Ishikawa (cell line): ENCODE results near the gene FGF12.
A peak's percentile ranks its signal among the peaks of the same experiment; 100 is the strongest.

Source experiments
- CEBPB ChIP-seq: IDR thresholded peaks from 2 replicates; pipeline ENCODE4 v1.6.1; 2012
- CREB1 ChIP-seq: IDR thresholded peaks from 2 replicates; pipeline ENCODE4 v1.6.1; 2012; ENCODE audit warnings: low read depth
- EGR1 ChIP-seq: IDR thresholded peaks from 2 replicates; pipeline ENCODE4 v1.6.1; 2012
- EP300 ChIP-seq: IDR thresholded peaks from 2 replicates; pipeline ENCODE4 v1.6.1; 2012; ENCODE audit warnings: borderline replicate concordance
- FOXM1 ChIP-seq: IDR thresholded peaks from 2 replicates; pipeline ENCODE4 v1.6.1; 2012; ENCODE audit warnings: low read depth, borderline replicate concordance
- NFIC ChIP-seq: IDR thresholded peaks from 2 replicates; pipeline ENCODE4 v1.6.1; 2012
- RAD21 ChIP-seq: IDR thresholded peaks from 2 replicates; pipeline ENCODE4 v1.6.1; 2012; ENCODE audit warnings: low read depth
- TAF1 ChIP-seq: IDR thresholded peaks from 2 replicates; pipeline ENCODE4 v1.6.1; 2012; ENCODE audit warnings: low read depth, mild to moderate bottlenecking
- TCF12 ChIP-seq: IDR thresholded peaks from 2 replicates; pipeline ENCODE4 v1.6.1; 2012; ENCODE audit warnings: low read depth
- TEAD4 ChIP-seq: IDR thresholded peaks from 2 replicates; pipeline ENCODE4 v1.6.1; 2012
- YY1 ChIP-seq: IDR thresholded peaks from 2 replicates; pipeline ENCODE4 v1.6.1; 2012; ENCODE audit warnings: low read depth
- ZBTB7A ChIP-seq: IDR thresholded peaks from 2 replicates; pipeline ENCODE4 v1.6.1; 2012; ENCODE audit warnings: low read depth
- TF ChIP-seq, protein P1 (sequence below): IDR thresholded peaks from 2 replicates; pipeline ENCODE4 v1.6.1; 2012
- TF ChIP-seq, protein P2 (sequence below): IDR thresholded peaks from 2 replicates; pipeline ENCODE4 v1.6.1; 2012
- TF ChIP-seq, protein P3 (sequence below): IDR thresholded peaks from 2 replicates; pipeline ENCODE4 v1.6.1; 2012; ENCODE audit warnings: low read depth, mild to moderate bottlenecking

Gene FGF12

DNA sequence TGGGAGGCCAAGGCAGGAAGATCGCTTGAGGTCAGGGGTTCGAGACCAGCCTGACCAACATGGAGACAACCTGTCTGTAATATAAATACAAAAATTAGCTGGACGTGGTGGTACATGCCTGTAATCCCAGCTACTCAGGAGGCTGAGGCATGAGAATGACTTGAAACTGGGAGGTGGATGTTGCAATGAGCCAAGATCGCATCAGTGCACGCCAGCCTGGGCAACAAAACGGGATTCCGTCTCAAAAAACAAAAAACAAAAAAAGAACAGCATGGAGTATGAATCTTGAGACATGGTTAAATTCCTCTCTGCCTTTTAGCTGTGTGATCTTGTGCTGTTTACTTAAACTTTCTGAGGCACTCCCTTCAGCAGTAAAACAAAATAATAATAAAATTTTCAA, 244.9 kb downstream of the FGF12 start:
- TF ChIP-seq, protein P1, sequence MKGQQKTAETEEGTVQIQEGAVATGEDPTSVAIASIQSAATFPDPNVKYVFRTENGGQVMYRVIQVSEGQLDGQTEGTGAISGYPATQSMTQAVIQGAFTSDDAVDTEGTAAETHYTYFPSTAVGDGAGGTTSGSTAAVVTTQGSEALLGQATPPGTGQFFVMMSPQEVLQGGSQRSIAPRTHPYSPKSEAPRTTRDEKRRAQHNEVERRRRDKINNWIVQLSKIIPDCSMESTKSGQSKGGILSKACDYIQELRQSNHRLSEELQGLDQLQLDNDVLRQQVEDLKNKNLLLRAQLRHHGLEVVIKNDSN, result no peak
- TF ChIP-seq FOXM1, result no peak
- TF ChIP-seq, protein P2, sequence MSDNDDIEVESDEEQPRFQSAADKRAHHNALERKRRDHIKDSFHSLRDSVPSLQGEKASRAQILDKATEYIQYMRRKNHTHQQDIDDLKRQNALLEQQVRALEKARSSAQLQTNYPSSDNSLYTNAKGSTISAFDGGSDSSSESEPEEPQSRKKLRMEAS, result no peak
- TF ChIP-seq EGR1, result no peak
- TF ChIP-seq, protein P3, sequence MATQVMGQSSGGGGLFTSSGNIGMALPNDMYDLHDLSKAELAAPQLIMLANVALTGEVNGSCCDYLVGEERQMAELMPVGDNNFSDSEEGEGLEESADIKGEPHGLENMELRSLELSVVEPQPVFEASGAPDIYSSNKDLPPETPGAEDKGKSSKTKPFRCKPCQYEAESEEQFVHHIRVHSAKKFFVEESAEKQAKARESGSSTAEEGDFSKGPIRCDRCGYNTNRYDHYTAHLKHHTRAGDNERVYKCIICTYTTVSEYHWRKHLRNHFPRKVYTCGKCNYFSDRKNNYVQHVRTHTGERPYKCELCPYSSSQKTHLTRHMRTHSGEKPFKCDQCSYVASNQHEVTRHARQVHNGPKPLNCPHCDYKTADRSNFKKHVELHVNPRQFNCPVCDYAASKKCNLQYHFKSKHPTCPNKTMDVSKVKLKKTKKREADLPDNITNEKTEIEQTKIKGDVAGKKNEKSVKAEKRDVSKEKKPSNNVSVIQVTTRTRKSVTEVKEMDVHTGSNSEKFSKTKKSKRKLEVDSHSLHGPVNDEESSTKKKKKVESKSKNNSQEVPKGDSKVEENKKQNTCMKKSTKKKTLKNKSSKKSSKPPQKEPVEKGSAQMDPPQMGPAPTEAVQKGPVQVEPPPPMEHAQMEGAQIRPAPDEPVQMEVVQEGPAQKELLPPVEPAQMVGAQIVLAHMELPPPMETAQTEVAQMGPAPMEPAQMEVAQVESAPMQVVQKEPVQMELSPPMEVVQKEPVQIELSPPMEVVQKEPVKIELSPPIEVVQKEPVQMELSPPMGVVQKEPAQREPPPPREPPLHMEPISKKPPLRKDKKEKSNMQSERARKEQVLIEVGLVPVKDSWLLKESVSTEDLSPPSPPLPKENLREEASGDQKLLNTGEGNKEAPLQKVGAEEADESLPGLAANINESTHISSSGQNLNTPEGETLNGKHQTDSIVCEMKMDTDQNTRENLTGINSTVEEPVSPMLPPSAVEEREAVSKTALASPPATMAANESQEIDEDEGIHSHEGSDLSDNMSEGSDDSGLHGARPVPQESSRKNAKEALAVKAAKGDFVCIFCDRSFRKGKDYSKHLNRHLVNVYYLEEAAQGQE, result no peak
- no peak for TF ChIP-seq TAF1
- no peak for TF ChIP-seq ZBTB7A
- no peak for TF ChIP-seq RAD21
- no peak for TF ChIP-seq TCF12
- TF ChIP-seq YY1, result no peak
- TF ChIP-seq TEAD4, result no peak
- no peak for TF ChIP-seq CEBPB
- no peak for TF ChIP-seq EP300
- TF ChIP-seq CREB1, result no peak
- no peak for TF ChIP-seq NFIC

DNA sequence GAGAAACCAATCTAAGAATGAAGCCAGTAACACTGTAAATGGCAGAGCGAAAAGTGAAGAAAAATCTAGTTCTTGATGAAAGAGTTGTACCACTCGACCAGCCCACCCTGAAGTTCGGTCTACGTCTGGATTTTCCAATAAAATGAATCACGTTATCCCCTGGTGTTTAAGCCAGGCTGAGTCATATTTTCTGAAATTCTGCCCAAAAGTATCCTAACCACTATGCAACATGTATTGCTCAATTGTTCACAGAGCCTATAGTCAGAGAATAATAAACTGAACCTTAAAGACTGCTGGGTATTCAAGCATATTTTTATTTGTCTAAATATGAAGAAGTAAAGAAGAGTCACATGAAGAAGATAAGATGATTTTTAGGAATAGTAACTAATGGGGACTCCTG, 245.7 kb downstream of the FGF12 start:
- TF ChIP-seq TCF12, result no peak
- no peak for TF ChIP-seq NFIC
- TF ChIP-seq CEBPB, result no peak
- no peak for TF ChIP-seq YY1
- TF ChIP-seq RAD21, result no peak
- TF ChIP-seq TAF1, result no peak
- TF ChIP-seq TEAD4, result no peak
- TF ChIP-seq, protein P2, result no peak
- no peak for TF ChIP-seq ZBTB7A
- TF ChIP-seq, protein P3, result no peak
- TF ChIP-seq EP300, result no peak
- no peak for TF ChIP-seq FOXM1
- TF ChIP-seq EGR1, result no peak
- no peak for TF ChIP-seq CREB1

DNA sequence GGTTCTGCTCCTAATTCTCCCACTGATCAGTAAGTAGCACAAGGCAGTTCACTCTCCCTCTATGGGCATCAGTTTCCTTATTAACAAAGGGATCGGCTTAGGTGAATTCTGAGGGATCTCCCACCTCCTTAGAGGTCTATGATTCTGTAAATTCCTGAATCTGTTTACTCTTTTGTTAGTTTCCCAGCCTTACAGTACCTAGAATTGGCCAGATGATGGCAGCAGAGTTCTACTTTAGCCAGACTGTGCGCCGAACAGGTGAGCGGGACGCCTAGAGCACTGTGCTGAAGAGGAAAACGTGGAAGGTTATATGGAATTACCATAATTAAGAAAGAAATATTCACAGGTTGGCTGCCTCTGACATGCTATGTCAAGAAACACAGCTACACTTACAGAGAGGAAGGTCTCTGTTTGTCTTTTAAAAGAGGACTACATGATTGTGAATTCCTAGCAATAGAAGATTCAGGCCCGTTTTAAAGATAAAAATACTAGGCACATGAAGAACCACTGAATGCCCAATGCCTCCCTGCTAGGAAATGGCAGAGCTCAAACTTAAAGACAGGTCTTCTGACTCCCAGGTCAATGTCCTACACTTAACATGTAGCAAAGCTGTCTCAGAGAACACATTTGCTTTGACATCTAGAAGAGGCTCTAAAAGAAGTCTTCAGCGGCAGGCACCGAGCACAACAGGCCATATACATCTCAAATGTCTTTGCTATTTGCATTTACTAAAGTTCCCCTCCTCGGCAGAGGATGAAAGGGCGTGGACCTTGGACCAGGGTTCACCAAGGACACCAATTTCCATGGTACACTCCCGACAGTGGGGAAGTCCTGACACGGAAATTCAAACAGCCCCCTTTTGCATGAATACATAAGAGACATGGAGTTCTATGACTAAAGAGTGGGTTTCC, 259.9 kb downstream of the FGF12 start:
- TF ChIP-seq YY1 (no peak), EGR1 (no peak), RAD21 (peak; percentile 94)

DNA sequence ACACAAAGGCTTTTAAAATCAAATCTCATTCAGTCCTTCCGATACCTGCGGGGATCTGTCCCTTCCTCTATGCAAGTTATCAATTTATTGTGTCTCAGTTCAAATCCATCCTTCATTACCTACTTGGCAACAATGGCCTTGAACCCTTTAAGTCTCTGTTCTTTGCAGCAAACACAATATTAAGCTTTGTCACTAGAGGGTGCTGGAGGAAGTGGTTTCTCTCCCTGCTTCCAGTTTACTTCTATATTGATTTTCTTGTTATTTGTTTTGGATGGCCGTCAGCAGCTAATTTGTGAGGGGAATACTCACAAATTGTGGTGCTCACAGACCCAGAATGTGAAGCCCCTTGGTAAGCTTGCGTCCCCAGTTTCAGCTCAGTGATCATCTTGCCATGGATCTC, 278.3 kb downstream of the FGF12 start:
- no peak for TF ChIP-seq TCF12
- TF ChIP-seq, protein P3, result no peak
- peak; percentile 19; the same call in 1 of the 2 replicates for TF ChIP-seq RAD21
